ENCODE data around the gene FAM3D.

GRCh38 chr3:58691997-58692396 is 25.4 kb upstream of the FAM3D start:
- no peak for TF ChIP-seq MAX (IDR thresholded peaks at IDR 0.05)
- no peak for TF ChIP-seq CTCF (IDR thresholded peaks at IDR 0.05; ENCODE audit: low read depth, low read length, missing input control)
- no peak for TF ChIP-seq FOXA1 (IDR thresholded peaks at IDR 0.05)
- no peak for TF ChIP-seq TAF1 (conservative IDR thresholded peaks at IDR 0.05)
